ENCODE measurements around the gene TTC29.

GRCh38 chr4:146791439-146791838 is 154.2 kb downstream of the TTC29 start:
- TF ChIP-seq EZH2 (IDR thresholded peaks at IDR 0.05; ENCODE audit: insufficient read depth, poor library complexity, severe bottlenecking) (no peak), EZH2phosphoT487 (IDR thresholded peaks at IDR 0.05; ENCODE audit: insufficient read depth, low read depth) (no peak)

Measured in GM23248 (cell line).